B cell (primary cell): Measurements from ENCODE around the gene IFI27L2.

Experiments used
- CTCF ChIP-seq: fragments of 200-600 bp; IDR thresholded peaks from one replicate; pipeline ENCODE4 v1.8.0; 2022; ENCODE audit warnings: antibody characterized with exemption, mild to moderate bottlenecking
- EZH2 ChIP-seq: IDR thresholded peaks from 2 replicates; pipeline ENCODE4 v1.6.1; 2012; ENCODE audit warnings: borderline replicate concordance, low read depth, mild to moderate bottlenecking, moderate library complexity, low read length; ENCODE audit not compliant: insufficient read depth, poor library complexity, severe bottlenecking

GRCh38 chr14:94165744-94166143 is 36.3 kb upstream of the IFI27L2 start:
- TF ChIP-seq CTCF (no peak), EZH2 (no peak)
